RPMI7951 (cell line): Measurements from ENCODE around the gene CCR8. TPM values are rescaled to one million over a fixed set of nuclear protein-coding genes. Genes with fewer than 3 reads are reported as not detected.
"Not testable (repeated sequence)": the region's sequence is repeated elsewhere in the genome, so short reads cannot be mapped to it uniquely, and the experiment has no call there.

ENCODE experiments used
- DNase-seq: peaks from one replicate; pipeline ENCODE4 v3.0.0-alpha.2; 2012; ENCODE audit warnings: low read depth
- total RNA-seq: library from RNA; depleted of rRNA; stranded (reverse); fragments of >200 nt; shearing (Covaris generic); gene quantifications from 2 replicates; pipeline ENCODE4 v1.2.3, GENCODE V29; 2014; rRNA removed

CCR8 gene
- total RNA-seq, 1 experiment from 2014 or later = not detected

GRCh38 chr3:39349080-39349479, 19.6 kb downstream of the CCR8 start:
- no peak for DNase-seq

DNA sequence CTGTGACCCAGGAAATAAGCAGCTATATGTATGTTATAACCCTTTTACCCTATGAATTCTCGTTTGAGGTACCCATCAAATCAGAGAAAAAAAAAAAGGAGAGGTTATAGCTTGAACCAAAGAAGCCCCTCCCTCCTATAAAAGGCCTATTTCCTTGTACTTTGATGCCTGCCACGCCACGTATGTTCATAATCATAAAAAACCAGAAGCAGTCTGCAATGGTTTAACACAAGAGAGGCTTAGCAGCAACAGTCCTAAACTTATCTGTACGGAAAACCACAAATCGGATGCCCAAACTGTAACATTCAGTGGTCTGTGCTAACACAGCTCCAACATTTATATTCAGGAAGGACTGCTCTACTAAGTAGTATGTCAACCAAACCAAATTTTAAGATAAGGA, 21.2 kb downstream of the CCR8 start:
- DNase-seq = no peak

DNA sequence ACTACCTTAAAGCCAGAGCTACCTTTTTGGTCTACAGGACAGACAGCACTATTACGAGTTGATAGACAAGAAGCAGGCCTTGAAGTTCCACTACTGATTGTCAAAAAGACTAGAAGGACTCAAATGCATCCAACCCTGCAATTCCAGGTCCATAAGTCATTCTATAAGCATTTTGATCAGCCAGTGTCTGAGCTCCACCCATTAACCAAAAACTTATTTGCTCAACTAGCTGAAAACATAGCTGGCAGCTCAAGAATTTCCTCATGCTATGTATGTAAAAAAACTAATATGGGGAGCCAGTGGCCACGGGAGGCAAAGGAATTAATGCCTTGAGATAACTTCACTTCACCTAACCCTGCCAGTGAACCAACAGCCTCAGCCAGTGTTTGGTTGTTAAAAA, 21.6 kb downstream of the CCR8 start:
- DNase-seq = not testable (repeated sequence)

GRCh38 chr3:39353168-39353927, 23.8 kb downstream of the CCR8 start:
- not testable (repeated sequence) for DNase-seq

- no peak for DNase-seq
These were observed 28.8 kb downstream of the CCR8 start for GRCh38 chr3:39358333-39358732.

DNA sequence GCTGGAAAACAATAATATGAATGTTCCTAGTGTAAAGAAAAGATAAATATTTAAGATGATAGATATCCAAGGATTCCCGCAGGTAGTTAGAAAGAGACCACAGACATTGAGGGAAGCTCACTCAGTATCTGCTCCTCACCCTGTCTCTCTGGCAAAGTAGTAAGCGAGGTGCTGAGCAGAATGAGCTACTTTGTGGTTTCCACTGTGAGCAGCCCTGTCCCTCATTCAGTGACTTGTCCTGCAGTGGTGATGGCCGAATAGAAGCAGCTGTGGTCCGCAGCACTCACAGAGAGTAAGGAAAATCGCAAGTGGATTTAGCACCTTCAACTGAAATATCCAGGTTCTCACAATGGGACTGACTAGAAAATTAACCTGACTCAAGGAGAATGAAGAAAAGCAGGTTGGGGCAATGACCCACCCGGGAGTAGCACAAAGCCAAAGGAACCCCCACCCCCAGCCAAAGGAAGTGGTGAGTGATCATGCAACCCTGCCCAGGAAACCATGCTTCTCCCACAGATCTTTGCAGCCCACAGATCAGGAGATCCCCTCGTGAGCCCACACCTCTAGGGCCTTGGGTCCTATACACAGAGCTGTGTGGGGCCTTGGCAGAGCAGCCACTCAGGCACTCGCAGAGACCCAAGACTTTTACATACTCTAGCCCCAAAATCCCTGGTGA, 31.9 kb downstream of the CCR8 start:
- DNase-seq = no peak

- DNase-seq = no peak
These were observed 32.7 kb downstream of the CCR8 start for GRCh38 chr3:39362192-39362591.

GRCh38 chr3:39362812-39363211, 33.3 kb downstream of the CCR8 start:
- no peak for DNase-seq

DNA sequence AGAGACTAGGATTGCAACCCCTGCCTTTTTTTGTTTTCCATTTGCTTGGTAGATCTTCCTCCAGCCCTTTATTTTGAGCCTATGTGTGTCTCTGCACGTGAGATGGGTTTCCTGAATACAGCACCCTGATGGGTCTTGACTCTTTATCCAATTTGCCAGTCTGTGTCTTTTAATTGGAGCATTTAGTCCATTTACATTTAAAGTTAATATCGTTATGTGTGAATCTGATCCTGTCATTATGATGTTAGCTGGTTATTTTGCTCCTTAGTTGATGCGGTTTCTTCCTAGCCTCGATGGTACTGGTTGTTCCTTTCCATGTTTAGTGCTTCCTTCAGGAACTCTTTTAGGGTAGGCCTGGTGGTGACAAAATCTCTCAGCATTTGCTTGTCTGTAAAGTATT, 40.9 kb downstream of the CCR8 start:
- DNase-seq = not testable (repeated sequence)

GRCh38 chr3:39372833-39373232, 43.3 kb downstream of the CCR8 start:
- no peak for DNase-seq

- DNase-seq = no peak
These were observed 47.6 kb downstream of the CCR8 start for GRCh38 chr3:39376959-39377634.

- peak; percentile 24 for DNase-seq
These were observed 48.6 kb downstream of the CCR8 start for GRCh38 chr3:39378088-39378487.

GRCh38 chr3:39378957-39379777, 49.7 kb downstream of the CCR8 start:
- no peak for DNase-seq

GRCh38 chr3:39379778-39380155, 50.3 kb downstream of the CCR8 start:
- DNase-seq = no peak

- no peak for DNase-seq
These were observed 51.9 kb downstream of the CCR8 start for GRCh38 chr3:39381432-39381831.

Other genes with a start within 250 kb of the CCR8 start
- gene GORASP1, start 222.1 kb upstream of the CCR8 start, total RNA-seq = 27.9 and 29.2 TPM in 2 replicates
- gene TTC21A, start 222.0 kb upstream of the CCR8 start, total RNA-seq = 0.60 and 1.2 TPM in 2 replicates
- gene CSRNP1, start 176.1 kb upstream of the CCR8 start, total RNA-seq = 7.4 and 8.2 TPM in 2 replicates
- 0.12 TPM in 1 of 2 replicates, not detected in the other for gene XIRP1, start 137.1 kb upstream of the CCR8 start, total RNA-seq
- gene CX3CR1, start 49.7 kb upstream of the CCR8 start, total RNA-seq = under 0.01 TPM in 1 of 2 replicates, not detected in the other
- gene SLC25A38, start 53.7 kb downstream of the CCR8 start, total RNA-seq = 26.1 and 27.1 TPM in 2 replicates
- 2,327 and 2,841 TPM in 2 replicates for gene RPSA, start 77.0 kb downstream of the CCR8 start, total RNA-seq
- gene MOBP, start 138.0 kb downstream of the CCR8 start, total RNA-seq = not detected in 2 replicates